Thymus (tissue), 11 donors: ENCODE data around the gene GPANK1. TPM values are rescaled to one million over a fixed set of nuclear protein-coding genes. Genes with fewer than 3 reads are reported as not detected.

Experiments used
- DNase-seq, 9 donors: peaks; one replicate each; pipeline ENCODE4 v3.0.0-alpha.2; 2013; ENCODE audit warnings: low spot score in 9 of 9, low read depth in 6 of 9, missing footprints in 1 of 9
- H3K27ac ChIP-seq, 2 donors: one replicate each; pipeline ENCODE4 v1.5.1; 2013; ENCODE audit warnings: control low read depth in 1 of 2, low read depth in 1 of 2, low read length in 1 of 2, mild to moderate bottlenecking in 1 of 2, moderate library complexity in 1 of 2
- H3K27me3 ChIP-seq, 2 donors: one replicate each; pipeline ENCODE4 v1.5.1; 2013; ENCODE audit warnings: low read length in 1 of 2; ENCODE audit not compliant: control insufficient read depth in 2 of 2, insufficient read depth in 1 of 2
- H3K36me3 ChIP-seq, 2 donors: one replicate each; pipeline ENCODE4 v1.5.1; 2013; ENCODE audit warnings: low read length in 1 of 2, mild to moderate bottlenecking in 1 of 2, moderate library complexity in 1 of 2; ENCODE audit not compliant: control insufficient read depth in 2 of 2, insufficient read depth in 2 of 2
- H3K4me1 ChIP-seq, 2 donors: one replicate each; pipeline ENCODE4 v1.5.1; 2013; ENCODE audit warnings: low read length in 2 of 2; ENCODE audit not compliant: control insufficient read depth in 2 of 2, insufficient read depth in 2 of 2
- H3K4me3 ChIP-seq, 2 donors: one replicate each; pipeline ENCODE4 v1.5.1; 2013; ENCODE audit warnings: low read length in 2 of 2, control low read depth in 1 of 2, mild to moderate bottlenecking in 1 of 2
- H3K9me3 ChIP-seq, 2 donors: one replicate each; pipeline ENCODE4 v1.5.1; 2013; ENCODE audit warnings: low read length in 1 of 2, mild to moderate bottlenecking in 1 of 2; ENCODE audit not compliant: control insufficient read depth in 2 of 2, insufficient read depth in 1 of 2
- WGBS: extraction: QIAGEN DNeasy Blood & Tissue Kit; methylation state at CpG from one replicate; pipeline ENCODE4 v1.1.7; 2013; 5-methylcytosine and 5-hydroxymethylcytosine counted together
- polyA plus RNA-seq: library from polyadenylated mRNA; stranded (reverse); fragments of 200-250 nt; gene quantifications from one replicate; pipeline ENCODE4 v1.2.3, GENCODE V29; 2013
- total RNA-seq: library from RNA; stranded (reverse); fragments of 120-200 nt; gene quantifications from one replicate; pipeline ENCODE4 v1.2.4, GENCODE V29; 2013
- donor health status: healthy.

The GPANK1 gene
- total and polyA plus RNA-seq, 2 donors = 13.8 to 25.2 TPM

DNA sequence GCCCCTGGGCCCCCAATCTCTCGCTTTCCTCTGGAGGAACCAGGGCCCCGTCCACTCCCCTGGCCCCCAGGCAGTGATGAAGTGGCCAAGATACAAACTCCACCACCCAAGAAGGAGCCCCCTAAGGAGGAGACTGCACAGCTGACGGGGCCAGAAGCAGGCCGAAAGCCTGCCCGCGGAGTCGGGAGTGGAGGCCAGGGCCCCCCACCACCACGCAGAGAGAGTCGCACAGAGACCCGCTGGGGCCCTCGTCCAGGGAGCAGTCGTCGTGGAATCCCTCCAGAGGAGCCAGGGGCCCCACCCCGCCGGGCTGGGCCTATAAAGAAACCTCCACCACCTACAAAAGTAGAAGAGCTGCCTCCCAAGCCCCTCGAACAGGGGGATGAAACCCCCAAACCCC lies 33.6 kb downstream of the GPANK1 start:
- Histone ChIP-seq H3K9me3 (no peaks in the 10 kb centered on the region), H3K4me1 (no peaks in the 10 kb centered on the region), H3K4me3 (no peak overlapping the region), H3K27ac (no peak overlapping the region), H3K36me3 (peaks cover 100% of the 10 kb centered on the region in 2 donors), H3K27me3 (no peaks in the 10 kb centered on the region)
- no peak for DNase-seq
- 96% methylated on average over 16 of the region's 16 CpGs for WGBS

DNA sequence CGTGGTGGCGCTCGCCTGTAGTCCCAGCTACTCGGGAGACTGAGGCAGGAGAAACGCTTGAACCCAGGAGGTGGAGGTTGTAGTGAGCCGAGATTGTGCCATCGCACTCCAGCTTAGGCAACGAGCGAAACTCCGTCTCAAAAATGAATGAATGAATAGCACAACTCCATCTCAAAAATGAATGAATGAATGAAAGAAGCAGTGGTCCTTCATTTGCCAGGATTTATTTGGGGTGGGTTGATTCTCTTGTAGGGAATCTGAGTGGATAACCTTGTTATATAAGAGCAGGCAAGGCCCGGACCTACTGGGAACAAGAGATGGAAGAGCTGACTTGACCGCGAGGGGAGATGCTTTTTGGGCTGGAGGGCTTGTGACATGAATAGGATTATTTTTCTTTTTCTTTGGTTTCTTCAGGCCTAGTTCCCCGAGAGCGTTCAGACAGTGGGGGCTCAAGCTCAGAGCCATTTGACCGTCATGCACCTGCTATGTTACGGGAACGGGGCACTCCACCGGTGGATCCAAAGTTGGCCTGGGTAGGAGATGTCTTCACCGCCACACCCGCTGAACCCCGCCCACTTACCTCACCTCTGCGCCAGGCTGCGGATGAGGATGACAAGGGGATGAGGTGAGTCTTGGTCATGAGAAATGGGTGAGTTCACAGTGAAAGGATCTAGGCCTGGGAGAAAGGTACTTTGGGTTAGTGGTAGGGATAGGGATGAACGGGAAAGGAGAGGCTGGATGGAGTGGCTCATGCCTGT lies 34.4 kb downstream of the GPANK1 start:
- Histone ChIP-seq H3K27ac (no peak overlapping the region), H3K4me3 (no peak overlapping the region), H3K27me3 (no peaks in the 10 kb centered on the region), H3K4me1 (no peaks in the 10 kb centered on the region), H3K9me3 (no peaks in the 10 kb centered on the region), H3K36me3 (peaks cover 100% of the 10 kb centered on the region in 2 donors)
- 98% methylated on average over 25 of the region's 25 CpGs for WGBS
- DNase-seq = no peak

DNA sequence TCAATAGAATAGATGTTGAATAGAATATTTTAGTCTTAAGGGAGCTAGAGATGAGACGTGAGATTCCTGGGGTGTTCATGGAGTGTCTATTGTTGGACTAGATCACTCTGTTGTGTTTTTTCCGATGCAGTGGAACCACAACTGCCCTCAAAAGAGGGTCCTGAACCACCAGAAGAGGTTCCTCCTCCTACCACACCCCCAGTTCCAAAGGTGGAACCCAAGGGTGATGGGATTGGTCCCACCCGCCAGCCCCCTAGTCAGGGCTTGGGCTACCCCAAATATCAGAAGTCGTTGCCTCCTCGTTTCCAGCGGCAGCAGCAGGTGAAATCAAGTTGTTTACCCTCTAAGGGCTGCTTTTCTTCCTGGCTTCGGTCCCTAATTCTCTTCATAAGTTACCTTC lies 35.8 kb downstream of the GPANK1 start:
- peaks cover 0 to 3% of the 10 kb centered on the region in 2 donors for H3K4me1 ChIP-seq
- peaks cover 0 to 3% of the 10 kb centered on the region in 2 donors for H3K9me3 ChIP-seq
- no peaks in the 10 kb centered on the region for H3K27me3 ChIP-seq
- no peak overlapping the region for H3K27ac ChIP-seq
- H3K36me3 ChIP-seq = peaks cover 99 to 100% of the 10 kb centered on the region in 2 donors
- H3K4me3 ChIP-seq = no peak overlapping the region
- 98% methylated on average over 7 of the region's 7 CpGs for WGBS
- DNase-seq = no peak

GRCh38 chr6:31627690-31628287 lies 37.0 kb downstream of the GPANK1 start:
- no peak overlapping the region for H3K27ac ChIP-seq
- peaks cover 0 to 5% of the 10 kb centered on the region in 2 donors for H3K4me1 ChIP-seq
- WGBS = 98% methylated on average over 19 of the region's 19 CpGs
- H3K9me3 ChIP-seq = peaks cover 0 to 3% of the 10 kb centered on the region in 2 donors
- H3K36me3 ChIP-seq = peaks cover 96 to 99% of the 10 kb centered on the region in 2 donors
- H3K4me3 ChIP-seq = no peak overlapping the region
- no peak for DNase-seq
- no peaks in the 10 kb centered on the region for H3K27me3 ChIP-seq

GRCh38 chr6:31626952-31627351 lies 37.8 kb downstream of the GPANK1 start:
- Histone ChIP-seq H3K36me3 (peaks cover 90 to 99% of the 10 kb centered on the region in 2 donors), H3K4me3 (no peak overlapping the region), H3K4me1 (peaks cover 2 to 14% of the 10 kb centered on the region in 2 donors), H3K27ac (no peak overlapping the region), H3K27me3 (no peaks in the 10 kb centered on the region), H3K9me3 (peaks cover 0 to 3% of the 10 kb centered on the region in 2 donors)
- DNase-seq = no peak
- 98% methylated on average over 10 of the region's 10 CpGs for WGBS

DNA sequence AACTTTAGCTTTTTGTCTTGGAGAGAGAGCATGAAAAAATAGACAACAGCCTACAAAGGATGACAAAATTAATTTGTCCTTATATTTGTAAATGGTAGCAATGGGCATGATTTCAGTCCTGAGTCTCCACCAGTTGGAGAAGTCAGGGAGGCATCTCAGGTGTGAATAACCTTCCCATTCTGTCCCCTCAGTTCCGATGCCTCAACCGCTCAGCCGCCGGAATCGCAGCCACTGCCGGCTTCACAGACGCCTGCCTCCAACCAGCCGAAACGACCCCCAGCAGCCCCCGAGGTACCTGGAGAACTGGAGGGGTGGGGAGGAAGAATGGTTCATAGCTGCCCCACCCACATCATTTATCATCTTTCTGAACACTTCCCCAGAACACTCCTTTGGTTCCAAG lies 40.7 kb downstream of the GPANK1 start:
- peaks cover 10 to 23% of the 10 kb centered on the region in 2 donors for H3K4me1 ChIP-seq
- H3K27ac ChIP-seq = no peak overlapping the region
- no peak overlapping the region for H3K4me3 ChIP-seq
- peaks cover 0 to 10% of the 10 kb centered on the region in 2 donors for H3K9me3 ChIP-seq
- peaks cover 61 to 72% of the 10 kb centered on the region in 2 donors for H3K36me3 ChIP-seq
- no peak for DNase-seq
- 96% methylated on average over 10 of the region's 10 CpGs for WGBS
- no peaks in the 10 kb centered on the region for H3K27me3 ChIP-seq

GRCh38 chr6:31622684-31623091 lies 42.1 kb downstream of the GPANK1 start:
- H3K4me1 ChIP-seq = peaks cover 10 to 28% of the 10 kb centered on the region in 2 donors
- H3K36me3 ChIP-seq = peaks cover 47 to 58% of the 10 kb centered on the region in 2 donors
- H3K27ac ChIP-seq = no peak overlapping the region
- no peak for DNase-seq
- H3K27me3 ChIP-seq = no peaks in the 10 kb centered on the region
- WGBS = 90% methylated on average over 10 of the region's 10 CpGs
- H3K9me3 ChIP-seq = peaks cover 0 to 10% of the 10 kb centered on the region in 2 donors
- no peak overlapping the region for H3K4me3 ChIP-seq

- Histone ChIP-seq H3K27me3 (no peaks in the 10 kb centered on the region), H3K27ac (peak overlapping the region in 1 of 2 donors; percentile 99), H3K36me3 (peaks cover 40 to 51% of the 10 kb centered on the region in 2 donors), H3K4me3 (peak overlapping the region; percentile 87 to 100), H3K9me3 (peaks cover 0 to 10% of the 10 kb centered on the region in 2 donors), H3K4me1 (peaks cover 10 to 35% of the 10 kb centered on the region in 2 donors)
- DNase-seq = no peak
- WGBS = 72% methylated on average over 4 of the region's 4 CpGs
Measured at GRCh38 chr6:31621991-31622390, 42.8 kb downstream of the GPANK1 start.

- peaks cover 14 to 40% of the 10 kb centered on the region in 2 donors for H3K4me1 ChIP-seq
- DNase-seq = no peak
- peak overlapping the region; percentile 96 to 99 for H3K27ac ChIP-seq
- H3K36me3 ChIP-seq = peaks cover 35 to 49% of the 10 kb centered on the region in 2 donors
- peak overlapping the region; percentile 87 to 100 for H3K4me3 ChIP-seq
- 36% methylated on average over 15 of the region's 15 CpGs for WGBS
- H3K9me3 ChIP-seq = peaks cover 0 to 10% of the 10 kb centered on the region in 2 donors
- H3K27me3 ChIP-seq = no peaks in the 10 kb centered on the region
Measured at GRCh38 chr6:31621320-31621939, 43.4 kb downstream of the GPANK1 start.
